HepG2 (cell line): Measurements from ENCODE around the gene VAC14. TPM values are rescaled to one million over a fixed set of nuclear protein-coding genes. Genes with fewer than 3 reads are reported as not detected.
A peak's percentile ranks its signal among the peaks of the same experiment; 100 is the strongest.

Experiments
- ATAC-seq: fragments of 200-7000 bp; cut with Tn5 transposase; 3 replicates; pipeline ENCODE4 v1.9.1; 2020; ENCODE audit warnings: mild to moderate bottlenecking, moderate library complexity
- BruUV-seq: library from RNA; stranded (reverse); fragments of 400-500 nt; replicated peaks from 2 replicates; lab custom pipeline; 2021; lab: Mats Ljungman, UMichigan
- CTCF ChIA-PET: fragments of 300-600 bp; formaldehyde crosslinking; extraction: SDS; loops from one replicate; lab custom pipeline; 2021; ENCODE audit warnings: low total read pairs, inconsistent platforms, low intra/inter-chr PET ratio; lab: Yijun Ruan, JAX
- POLR2A ChIA-PET: fragments of 350-600 bp; sonication (Branson Sonifier 250); formaldehyde crosslinking; loops from one replicate; lab custom pipeline; 2020; ENCODE audit warnings: antibody characterized with exemption, inconsistent platforms; lab: Yijun Ruan, JAX
- DNase-seq: peaks from one replicate; pipeline ENCODE4 v3.0.0-alpha.2; 2015; ENCODE audit warnings: low spot score
- FAIRE-seq: peaks from 3 replicates; lab custom pipeline; 2011; peaks lifted over from hg19 to GRCh38; lab: Jason Lieb, UNC
- H2AFZ ChIP-seq: one replicate; pipeline ENCODE4 v1.6.1; 2011; ENCODE audit warnings: low read length, inconsistent platforms
- H3K27ac ChIP-seq: fragments of 300-600 bp; 3 replicates; pipeline ENCODE4 v1.8.0; 2011; ENCODE audit warnings: mixed run types, mild to moderate bottlenecking, mixed read lengths, low read length, inconsistent platforms; ENCODE audit not compliant: insufficient read depth; ENCODE audit errors: extremely low read length
- H3K27me3 ChIP-seq, 2 experiments: fragments of 200-600 bp in 1 of 2; 2 replicates in 1 of 2; 3 replicates in 1 of 2; pipeline versions ENCODE4 v1.6.0 to v1.8.0; 2011; ENCODE audit warnings: low read length in 2 of 2, mild to moderate bottlenecking in 2 of 2, moderate library complexity in 2 of 2, inconsistent platforms in 1 of 2; ENCODE audit not compliant: insufficient read depth in 2 of 2, control insufficient read depth in 1 of 2
- H3K36me3 ChIP-seq, 2 experiments: fragments of 200-600 bp in 1 of 2; replicated peaks in 1 of 2; 2 replicates in 1 of 2; 3 replicates in 1 of 2; pipeline versions ENCODE4 v1.5.1 to v1.8.0; 2011; ENCODE audit warnings: low read length in 2 of 2, inconsistent platforms in 1 of 2; ENCODE audit not compliant: insufficient read depth in 2 of 2, control insufficient read depth in 1 of 2
- H3K4me1 ChIP-seq: 2 replicates; pipeline ENCODE4 v1.5.1; 2012; ENCODE audit warnings: low read length, inconsistent platforms; ENCODE audit not compliant: insufficient read depth
- H3K4me2 ChIP-seq: 2 replicates; pipeline ENCODE4 v1.6.0; 2011; ENCODE audit warnings: low read depth, low read length, inconsistent platforms
- H3K4me3 ChIP-seq, 3 experiments: fragments of 200-600 bp in 1 of 3; sonication (generic), shearing (Covaris generic) in 1 of 3; replicated peaks in 1 of 3; 2 replicates each; pipeline ENCODE4 v1.5.1; 2011 to 2016; ENCODE audit warnings: low read length in 3 of 3, inconsistent platforms in 2 of 3, low read depth in 2 of 3, mild to moderate bottlenecking in 2 of 3, control low read depth in 1 of 3, mixed read lengths in 1 of 3; ENCODE audit not compliant: insufficient read depth in 1 of 3
- H3K79me2 ChIP-seq: one replicate; pipeline ENCODE4 v1.6.1; 2011; ENCODE audit warnings: low read length, inconsistent platforms; ENCODE audit not compliant: insufficient read depth
- H3K9ac ChIP-seq: 2 replicates; pipeline ENCODE4 v1.6.0; 2011; ENCODE audit warnings: mild to moderate bottlenecking, low read depth, low read length, inconsistent platforms; ENCODE audit not compliant: insufficient read depth
- H3K9me3 ChIP-seq: 2 replicates; pipeline ENCODE4 v1.5.1; 2012; ENCODE audit warnings: mild to moderate bottlenecking, low read length
- H4K20me1 ChIP-seq: 2 replicates; pipeline ENCODE4 v1.6.0; 2011; ENCODE audit warnings: inconsistent platforms, mild to moderate bottlenecking, low read length, moderate library complexity; ENCODE audit not compliant: insufficient read depth
- NFATC3 ChIP-seq: sonication (generic); formaldehyde crosslinking; IDR thresholded peaks from 2 replicates; pipeline ENCODE4 v1.5.1; 2020; ENCODE audit warnings: mild to moderate bottlenecking, missing genetic modification reagents
- PAXIP1 ChIP-seq: sonication (generic); formaldehyde crosslinking; conservative IDR thresholded peaks from 2 replicates; pipeline ENCODE4 v1.4.0; 2020; ENCODE audit warnings: mild to moderate bottlenecking, missing genetic modification reagents, moderate library complexity
- SCMH1 ChIP-seq: sonication (generic); formaldehyde crosslinking; IDR thresholded peaks from 2 replicates; pipeline ENCODE4 v1.9.0; 2021; ENCODE audit warnings: missing genetic modification reagents, mild to moderate bottlenecking, borderline replicate concordance
- TCF12 ChIP-seq, 2 experiments: fragments of 450-650 bp in 1 of 2; sonication (generic) in 1 of 2; formaldehyde crosslinking in 1 of 2; IDR thresholded peaks; 2 replicates each; pipeline versions ENCODE4 v1.6.1 to v1.8.0; 2017 to 2022; ENCODE audit warnings: antibody characterized with exemption in 1 of 2, mild to moderate bottlenecking in 1 of 2, missing genetic modification reagents in 1 of 2, moderate library complexity in 1 of 2
- USF2 ChIP-seq, 2 experiments: sonication (generic) in 1 of 2; formaldehyde crosslinking in 1 of 2; IDR thresholded peaks; 2 replicates each; pipeline versions ENCODE4 v1.5.1 to v1.6.1; 2011 to 2020; ENCODE audit warnings: borderline replicate concordance in 1 of 2, low read depth in 1 of 2, low read length in 1 of 2, mild to moderate bottlenecking in 1 of 2, missing genetic modification reagents in 1 of 2, moderate library complexity in 1 of 2
- ZNF180 ChIP-seq: sonication (generic); formaldehyde crosslinking; IDR thresholded peaks from 2 replicates; pipeline ENCODE4 v1.4.0; 2020; ENCODE audit warnings: low read depth, missing genetic modification reagents, borderline replicate concordance
- ZNF468 ChIP-seq: sonication (generic); formaldehyde crosslinking; IDR thresholded peaks from 2 replicates; pipeline ENCODE4 v1.8.0; 2022; ENCODE audit warnings: mild to moderate bottlenecking, moderate library complexity, missing genetic modification reagents
- ZNF569 ChIP-seq: sonication (generic); formaldehyde crosslinking; IDR thresholded peaks from 2 replicates; pipeline ENCODE4 v1.5.0; 2020; ENCODE audit warnings: mild to moderate bottlenecking, missing genetic modification reagents, moderate library complexity, borderline replicate concordance
- ZNF607 ChIP-seq: sonication (generic); formaldehyde crosslinking; IDR thresholded peaks from 2 replicates; pipeline ENCODE4 v1.5.1; 2020; ENCODE audit warnings: missing genetic modification reagents, mild to moderate bottlenecking, borderline replicate concordance
- ZNF768 ChIP-seq: sonication (generic); formaldehyde crosslinking; IDR thresholded peaks from 2 replicates; pipeline ENCODE4 v1.4.0; 2020; ENCODE audit warnings: missing genetic modification reagents
- WGBS: methylation state at CpG from one replicate; pipeline ENCODE4 v1.1.6; 2017; ENCODE audit warnings: low lambda C conversion rate; 5-methylcytosine and 5-hydroxymethylcytosine counted together
- in situ Hi-C: cut with HindIII; loops from 2 replicates; pipeline ENCODE4 v1.10.0; 2017; ENCODE audit warnings: low pct_unique_long_range_greater_than_20kb; ENCODE audit not compliant: extremely low pct_ligation_motif_present
- intact Hi-C: fragments of 100-400 bp; cut with micrococcal nuclease; formaldehyde crosslinking; loops from one replicate; pipeline ENCODE4 v1.10.0; 2022; ENCODE audit not compliant: unreplicated experiment
- polyA plus RNA-seq, 8 experiments: library from polyadenylated mRNA; depleted of rRNA in 3 of 8; stranded (reverse) in 7 of 8; unstranded in 1 of 8; fragments of >200 nt; fragmentation: Illumina TruSeq in 4 of 8; extraction: Trizol in 4 of 8; gene quantifications; 2 replicates each; pipeline versions ENCODE4 v1.2.1 to v1.2.3, GENCODE V29; 2011 to 2016; ENCODE audit warnings: low read depth in 4 of 8, missing spikeins in 1 of 8, mixed read lengths in 1 of 8; ENCODE audit not compliant: insufficient read depth in 1 of 8
- total RNA-seq, 5 experiments: library from RNA; depleted of rRNA; stranded (reverse); fragments of >200 nt; fragmentation: Illumina TruSeq; extraction: Trizol; gene quantifications; 2 replicates each; pipeline ENCODE4 v1.2.3, GENCODE V29; 2016; ENCODE audit warnings: low read depth in 1 of 5

The VAC14 gene
- total and polyA plus RNA-seq, 2 of the 13 experiments (the other 11 are each of a cell fraction or from before 2014, with no cell fraction given), result 23.5 to 24.6 TPM

DNA sequence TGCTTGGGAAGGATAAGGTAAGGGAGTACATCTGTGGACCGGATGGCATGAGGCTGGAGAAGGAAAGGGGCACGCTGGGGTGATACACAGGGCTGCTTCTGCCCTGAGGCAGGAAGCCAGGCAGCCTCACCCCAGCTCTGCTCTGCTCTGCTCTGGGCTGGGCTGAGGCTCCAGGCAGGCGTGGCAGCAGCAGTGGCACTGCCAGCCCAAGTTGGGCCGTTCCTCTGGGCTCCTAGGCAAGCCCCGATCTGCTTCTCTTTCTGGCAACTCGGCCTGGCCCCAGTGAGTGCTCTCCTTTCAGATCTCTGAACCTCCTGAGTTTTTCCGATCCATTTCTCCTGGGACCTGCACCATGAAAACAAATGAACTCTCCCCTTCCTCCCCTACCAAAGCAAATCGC lies 44.9 kb downstream of the VAC14 start:
- FAIRE-seq, result no peak
- POLR2A ChIA-PET, result interaction anchor here (0.9 kb wide), 1 partner anchor 9 kb away, joined by 4 read pairs; no protein-coding TSS in a partner anchor

DNA sequence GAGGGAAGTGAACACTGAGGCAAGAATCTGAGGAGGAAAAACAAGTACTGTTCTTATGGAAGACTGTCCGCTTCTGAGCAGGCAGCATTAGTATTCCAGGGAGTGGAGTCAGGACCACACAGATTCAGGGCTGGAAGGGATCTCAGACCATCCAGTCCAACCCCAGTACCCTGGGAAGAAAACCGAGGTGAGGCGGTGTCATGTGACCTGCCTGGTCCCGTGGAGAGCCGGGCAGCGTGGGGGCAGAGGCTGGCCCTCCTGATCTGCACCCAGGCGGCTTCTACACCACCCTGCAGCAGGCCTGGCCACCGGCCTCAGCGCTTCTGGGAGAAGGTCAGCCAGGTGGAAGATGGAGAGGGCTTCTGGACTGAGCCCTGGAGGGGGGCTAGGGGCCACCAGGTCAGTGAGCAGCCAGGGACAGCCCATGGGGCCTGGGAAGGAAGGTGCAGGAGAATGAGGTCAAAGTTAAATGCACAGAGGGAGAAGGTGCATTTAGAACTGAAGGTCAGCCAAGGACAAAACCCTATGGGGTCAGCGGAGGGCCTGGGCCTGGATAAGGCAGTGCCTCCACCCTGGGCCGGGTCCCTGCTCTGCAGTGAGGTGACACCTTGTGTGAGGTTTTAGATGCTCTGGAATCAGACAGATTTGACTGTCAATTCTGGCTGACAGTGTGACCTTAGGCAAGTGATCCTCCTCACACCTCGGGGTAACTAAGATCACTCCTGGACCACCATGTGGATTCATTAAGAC lies 45.9 kb downstream of the VAC14 start:
- in situ Hi-C loops, result no loop called here
- no peak overlapping the region for H3K9ac ChIP-seq
- peaks cover 10 to 32% of the 10 kb centered on the region in 2 experiments; a peak in 4 of 5 replicates for H3K36me3 ChIP-seq
- H3K4me2 ChIP-seq, result no peak overlapping the region
- no peaks in the 10 kb centered on the region for H3K9me3 ChIP-seq
- H3K27ac ChIP-seq, result no peak overlapping the region
- ATAC-seq (no peak), FAIRE-seq (no peak), DNase-seq (no peak)
- BruUV-seq, result no TSS peak
- ChIA-PET CTCF (no interaction called here), POLR2A (interaction anchor here (0.9 kb wide), 1 partner anchor 8 kb away, joined by 4 read pairs; no protein-coding TSS in a partner anchor)
- WGBS, result 92% methylated on average over 11 of the region's 12 CpGs
- intact Hi-C loops, result no loop called here
- no peak overlapping the region for H2AFZ ChIP-seq
- no peaks in the 10 kb centered on the region for H4K20me1 ChIP-seq
- peaks cover 13% of the 10 kb centered on the region for H3K4me1 ChIP-seq
- no peaks in the 10 kb centered on the region for H3K27me3 ChIP-seq
- no peak overlapping the region for H3K4me3 ChIP-seq
- H3K79me2 ChIP-seq, result no peaks in the 10 kb centered on the region
- TF ChIP-seq ZNF468 (CRISPR knock-in tag) (no peak), SCMH1 (CRISPR knock-in tag) (no peak), PAXIP1 (no peak), ZNF180 (CRISPR knock-in tag) (no peak), ZNF569 (no peak), USF2 (IDR thresholded peaks at IDR 0.05; ENCODE audit: low read depth, low read length) (no peak), USF2 (CRISPR knock-in tag; IDR thresholded peaks at IDR 0.05; ENCODE audit: borderline replicate concordance) (no peak), NFATC3 (CRISPR knock-in tag) (no peak), ZNF607 (CRISPR knock-in tag) (no peak)

More for the DNA sequence above, 44.9 kb downstream of the VAC14 start:
- Histone ChIP-seq H3K9me3 (no peaks in the 10 kb centered on the region), H3K4me3 (no peak overlapping the region), H3K79me2 (no peaks in the 10 kb centered on the region), H2AFZ (no peak overlapping the region), H3K4me2 (no peak overlapping the region), H3K36me3 (peaks cover 10 to 32% of the 10 kb centered on the region in 2 experiments; a peak in 4 of 5 replicates), H3K9ac (no peak overlapping the region), H4K20me1 (no peaks in the 10 kb centered on the region), H3K4me1 (peaks cover 19% of the 10 kb centered on the region), H3K27me3 (no peaks in the 10 kb centered on the region), H3K27ac (no peak overlapping the region)
- in situ Hi-C loops (no loop called here), intact Hi-C loops (no loop called here)
- ATAC-seq, result no peak
- DNase-seq, result no peak
- BruUV-seq, result no TSS peak
- 93% methylated on average over 7 of the region's 8 CpGs for WGBS
- CTCF ChIA-PET, result no interaction called here
- TF ChIP-seq ZNF768 (CRISPR knock-in tag), result 0 out of 2 replicates have a peak, but pooled peaks have one; percentile 13
- no peak for TF ChIP-seq TCF12 (IDR thresholded peaks at IDR 0.05)
- TF ChIP-seq TCF12 (CRISPR knock-in tag; IDR thresholded peaks at IDR 0.05), result no peak
